Activated T-cell treated with anti-CD3 and anti-CD28 coated beads, Interleukin-2, amount 50 U/mL, for 72 hours (primary cell): Measurements from ENCODE around the gene SLC12A6. TPM values are rescaled to one million over a fixed set of nuclear protein-coding genes. Genes with fewer than 3 reads are reported as not detected.

Source experiments
- total RNA-seq, 2 donors: library from RNA; stranded (reverse); gene quantifications; one replicate each; pipeline ENCODE4 v1.2.3, GENCODE V29; 2022

Gene SLC12A6
- total RNA-seq, 2 donors from 2014 or later = 25.0 to 31.3 TPM

Other genes with a start within 250 kb of the SLC12A6 start
- gene EMC7, start 235.9 kb downstream of the SLC12A6 start, total RNA-seq = 10 to 100 TPM; 75.7 to 77.6 TPM
- 1 to 10 TPM; 3.7 to 5.1 TPM for gene PGBD4, start 235.7 kb downstream of the SLC12A6 start, total RNA-seq
- gene KATNBL1, start 127.7 kb downstream of the SLC12A6 start, total RNA-seq = 10 to 100 TPM; 39.2 to 41.3 TPM
- gene EMC4, start 112.8 kb downstream of the SLC12A6 start, total RNA-seq = 10 to 100 TPM; 74.6 to 85.0 TPM
- gene NOP10, start 5.4 kb upstream of the SLC12A6 start, total RNA-seq = 100 to 1,000 TPM; 126 to 158 TPM
- gene NUTM1, start 5.5 kb upstream of the SLC12A6 start, total RNA-seq = not detected
- 10 to 100 TPM; 33.8 to 38.3 TPM for gene LPCAT4, start 29.4 kb upstream of the SLC12A6 start, total RNA-seq
- gene GOLGA8A, start 100.0 kb upstream of the SLC12A6 start, total RNA-seq = 100 to 1,000 TPM; 180 TPM
- 100 to 1,000 TPM; 228 to 318 TPM for gene GOLGA8B, start 245.9 kb upstream of the SLC12A6 start, total RNA-seq